Measurements from ENCODE around the gene CASP1.

CASP1 gene

GRCh38 chr11:105007463-105007862 is 27.5 kb downstream of the CASP1 start:
- no peaks in the 10 kb centered on the region for H3K36me3 ChIP-seq (ENCODE audit: control insufficient read depth, insufficient read depth, low read length)
- no peak overlapping the region for H3K4me3 ChIP-seq (ENCODE audit: low read depth, low read length)
- H3K27ac ChIP-seq (ENCODE audit: low read depth, low read length), result no peak overlapping the region
- no peak overlapping the region for H3K9ac ChIP-seq (ENCODE audit: low read length)
- no peaks in the 10 kb centered on the region for H3K4me1 ChIP-seq (ENCODE audit: control insufficient read depth, insufficient read depth, low read length)
- no peaks in the 10 kb centered on the region for H3K9me3 ChIP-seq (ENCODE audit: control insufficient read depth, insufficient read depth, low read depth, low read length)
- H3K27me3 ChIP-seq (ENCODE audit: control insufficient read depth, insufficient read depth, low read length), result no peaks in the 10 kb centered on the region

GRCh38 chr11:105005451-105005845 is 29.5 kb downstream of the CASP1 start:
- Histone ChIP-seq H3K36me3 (ENCODE audit: control insufficient read depth, insufficient read depth, low read length) (no peaks in the 10 kb centered on the region), H3K27me3 (ENCODE audit: control insufficient read depth, insufficient read depth, low read length) (no peaks in the 10 kb centered on the region), H3K9me3 (ENCODE audit: control insufficient read depth, insufficient read depth, low read depth, low read length) (no peaks in the 10 kb centered on the region), H3K27ac (ENCODE audit: low read depth, low read length) (no peak overlapping the region), H3K9ac (ENCODE audit: low read length) (no peak overlapping the region), H3K4me1 (ENCODE audit: control insufficient read depth, insufficient read depth, low read length) (no peaks in the 10 kb centered on the region), H3K4me3 (ENCODE audit: low read depth, low read length) (no peak overlapping the region)

DNA sequence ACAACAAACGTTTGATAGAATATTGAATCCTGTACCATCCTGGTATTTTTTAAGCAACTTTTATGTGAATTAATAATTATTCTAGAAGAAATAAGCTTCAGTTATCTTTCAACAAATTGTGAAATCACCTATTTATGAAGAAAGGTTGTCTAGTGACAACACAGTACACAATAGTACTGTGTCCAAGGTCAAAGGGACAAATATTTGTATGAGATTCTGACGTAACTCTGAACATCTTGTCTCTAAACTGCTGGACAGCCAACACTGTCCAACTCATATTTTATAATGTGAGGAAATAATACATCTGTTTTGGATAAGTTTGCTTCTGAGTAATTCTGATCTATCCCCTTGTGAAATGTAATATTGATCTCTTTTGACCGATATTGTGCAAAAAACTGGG is 30.9 kb downstream of the CASP1 start:
- H3K4me1 ChIP-seq (ENCODE audit: control insufficient read depth, insufficient read depth, low read length), result no peaks in the 10 kb centered on the region
- H3K9ac ChIP-seq (ENCODE audit: low read length), result no peak overlapping the region
- H3K27ac ChIP-seq (ENCODE audit: low read depth, low read length), result no peak overlapping the region
- no peaks in the 10 kb centered on the region for H3K36me3 ChIP-seq (ENCODE audit: control insufficient read depth, insufficient read depth, low read length)
- H3K27me3 ChIP-seq (ENCODE audit: control insufficient read depth, insufficient read depth, low read length), result no peaks in the 10 kb centered on the region
- H3K9me3 ChIP-seq (ENCODE audit: control insufficient read depth, insufficient read depth, low read depth, low read length), result no peaks in the 10 kb centered on the region
- H3K4me3 ChIP-seq (ENCODE audit: low read depth, low read length), result no peak overlapping the region

- H3K27me3 ChIP-seq (ENCODE audit: control insufficient read depth, insufficient read depth, low read length), result no peaks in the 10 kb centered on the region
Observed at GRCh38 chr11:105003151-105003550, 31.8 kb downstream of the CASP1 start.

GRCh38 chr11:105000797-105001196 is 34.1 kb downstream of the CASP1 start:
- no peaks in the 10 kb centered on the region for H3K9me3 ChIP-seq (ENCODE audit: control insufficient read depth, insufficient read depth, low read depth, low read length)
- H3K4me3 ChIP-seq (ENCODE audit: low read depth, low read length), result no peak overlapping the region
- H3K27ac ChIP-seq (ENCODE audit: low read depth, low read length), result no peak overlapping the region
- no peak overlapping the region for H3K9ac ChIP-seq (ENCODE audit: low read length)
- H3K36me3 ChIP-seq (ENCODE audit: control insufficient read depth, insufficient read depth, low read length), result no peaks in the 10 kb centered on the region
- H3K4me1 ChIP-seq (ENCODE audit: control insufficient read depth, insufficient read depth, low read length), result no peaks in the 10 kb centered on the region
- no peaks in the 10 kb centered on the region for H3K27me3 ChIP-seq (ENCODE audit: control insufficient read depth, insufficient read depth, low read length)

More at GRCh38 chr11:105003151-105003550, 31.8 kb downstream of the CASP1 start:
- H3K4me1 ChIP-seq (ENCODE audit: control insufficient read depth, insufficient read depth, low read length), result no peaks in the 10 kb centered on the region
- no peak overlapping the region for H3K9ac ChIP-seq (ENCODE audit: low read length)
- no peak overlapping the region for H3K4me3 ChIP-seq (ENCODE audit: low read depth, low read length)
- no peaks in the 10 kb centered on the region for H3K36me3 ChIP-seq (ENCODE audit: control insufficient read depth, insufficient read depth, low read length)
- H3K9me3 ChIP-seq (ENCODE audit: control insufficient read depth, insufficient read depth, low read depth, low read length), result no peaks in the 10 kb centered on the region
- no peak overlapping the region for H3K27ac ChIP-seq (ENCODE audit: low read depth, low read length)

- no peaks in the 10 kb centered on the region for H3K4me1 ChIP-seq (ENCODE audit: control insufficient read depth, insufficient read depth, low read length)
- H3K27ac ChIP-seq (ENCODE audit: low read depth, low read length), result no peak overlapping the region
- no peak overlapping the region for H3K4me3 ChIP-seq (ENCODE audit: low read depth, low read length)
- no peak overlapping the region for H3K9ac ChIP-seq (ENCODE audit: low read length)
- H3K9me3 ChIP-seq (ENCODE audit: control insufficient read depth, insufficient read depth, low read depth, low read length), result no peaks in the 10 kb centered on the region
- H3K36me3 ChIP-seq (ENCODE audit: control insufficient read depth, insufficient read depth, low read length), result no peaks in the 10 kb centered on the region
- no peaks in the 10 kb centered on the region for H3K27me3 ChIP-seq (ENCODE audit: control insufficient read depth, insufficient read depth, low read length)
Observed at GRCh38 chr11:105000167-105000566, 34.8 kb downstream of the CASP1 start.

- H3K4me1 ChIP-seq (ENCODE audit: control insufficient read depth, insufficient read depth, low read length), result no peaks in the 10 kb centered on the region
- H3K27me3 ChIP-seq (ENCODE audit: control insufficient read depth, insufficient read depth, low read length), result no peaks in the 10 kb centered on the region
- no peak overlapping the region for H3K27ac ChIP-seq (ENCODE audit: low read depth, low read length)
- H3K4me3 ChIP-seq (ENCODE audit: low read depth, low read length), result no peak overlapping the region
- H3K9ac ChIP-seq (ENCODE audit: low read length), result no peak overlapping the region
- no peaks in the 10 kb centered on the region for H3K9me3 ChIP-seq (ENCODE audit: control insufficient read depth, insufficient read depth, low read depth, low read length)
- no peaks in the 10 kb centered on the region for H3K36me3 ChIP-seq (ENCODE audit: control insufficient read depth, insufficient read depth, low read length)
Observed at GRCh38 chr11:104999721-105000120, 35.2 kb downstream of the CASP1 start.

DNA sequence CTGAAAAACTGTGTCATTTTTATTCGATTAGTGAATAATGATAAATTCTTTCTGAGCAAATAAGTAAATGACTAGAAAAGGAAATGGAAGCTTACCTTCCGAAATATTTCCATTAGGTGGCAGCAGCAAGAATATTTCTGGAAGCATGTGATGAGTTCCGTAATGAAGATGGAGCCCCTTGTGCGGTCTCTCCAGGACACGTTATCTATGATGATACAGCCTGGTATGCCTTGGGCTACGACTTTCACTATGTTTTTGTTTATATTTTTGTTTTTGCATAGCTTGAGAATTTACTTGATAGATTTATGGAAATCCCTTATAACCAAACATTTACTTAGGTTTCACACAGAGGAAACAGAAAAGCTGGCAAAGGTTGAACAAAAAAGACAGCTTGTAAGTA is 37.7 kb downstream of the CASP1 start:
- Histone ChIP-seq H3K4me1 (ENCODE audit: control insufficient read depth, insufficient read depth, low read length) (no peaks in the 10 kb centered on the region), H3K9ac (ENCODE audit: low read length) (no peak overlapping the region), H3K27me3 (ENCODE audit: control insufficient read depth, insufficient read depth, low read length) (no peaks in the 10 kb centered on the region), H3K36me3 (ENCODE audit: control insufficient read depth, insufficient read depth, low read length) (no peaks in the 10 kb centered on the region), H3K27ac (ENCODE audit: low read depth, low read length) (no peak overlapping the region), H3K9me3 (ENCODE audit: control insufficient read depth, insufficient read depth, low read depth, low read length) (no peaks in the 10 kb centered on the region), H3K4me3 (ENCODE audit: low read depth, low read length) (no peak overlapping the region)

- no peaks in the 10 kb centered on the region for H3K9me3 ChIP-seq (ENCODE audit: control insufficient read depth, insufficient read depth, low read depth, low read length)
- no peak overlapping the region for H3K9ac ChIP-seq (ENCODE audit: low read length)
- H3K4me1 ChIP-seq (ENCODE audit: control insufficient read depth, insufficient read depth, low read length), result no peaks in the 10 kb centered on the region
- no peaks in the 10 kb centered on the region for H3K36me3 ChIP-seq (ENCODE audit: control insufficient read depth, insufficient read depth, low read length)
- no peak overlapping the region for H3K27ac ChIP-seq (ENCODE audit: low read depth, low read length)
- no peak overlapping the region for H3K4me3 ChIP-seq (ENCODE audit: low read depth, low read length)
- H3K27me3 ChIP-seq (ENCODE audit: control insufficient read depth, insufficient read depth, low read length), result no peaks in the 10 kb centered on the region
Observed at GRCh38 chr11:104995001-104995408, 39.9 kb downstream of the CASP1 start.

DNA sequence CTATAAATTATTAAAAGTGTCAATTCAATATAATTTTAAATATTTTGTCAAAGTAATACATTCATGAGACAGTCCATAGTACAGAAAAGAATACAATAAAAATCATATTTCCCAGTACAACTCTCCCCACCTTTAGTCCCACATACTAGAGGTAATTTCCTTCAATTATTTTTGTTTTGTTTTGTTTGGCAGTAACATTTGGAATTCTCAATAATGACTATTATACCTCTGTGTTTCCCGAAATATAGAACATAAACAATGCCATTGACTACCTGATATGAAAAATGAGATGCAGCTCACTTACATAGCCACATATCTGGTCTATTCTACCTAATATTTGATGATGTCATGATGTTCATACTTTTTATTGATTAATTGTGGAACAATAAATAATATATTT is 42.2 kb downstream of the CASP1 start:
- no peak overlapping the region for H3K9ac ChIP-seq (ENCODE audit: low read length)
- no peaks in the 10 kb centered on the region for H3K27me3 ChIP-seq (ENCODE audit: control insufficient read depth, insufficient read depth, low read length)

GRCh38 chr11:104991994-104992393 is 43.0 kb downstream of the CASP1 start:
- no peaks in the 10 kb centered on the region for H3K36me3 ChIP-seq (ENCODE audit: control insufficient read depth, insufficient read depth, low read length)
- H3K9me3 ChIP-seq (ENCODE audit: control insufficient read depth, insufficient read depth, low read depth, low read length), result no peaks in the 10 kb centered on the region; the same call in 1 of the 2 replicates
- H3K27ac ChIP-seq (ENCODE audit: low read depth, low read length), result no peak overlapping the region
- no peak overlapping the region for H3K4me3 ChIP-seq (ENCODE audit: low read depth, low read length)
- no peaks in the 10 kb centered on the region for H3K27me3 ChIP-seq (ENCODE audit: control insufficient read depth, insufficient read depth, low read length)
- no peaks in the 10 kb centered on the region for H3K4me1 ChIP-seq (ENCODE audit: control insufficient read depth, insufficient read depth, low read length)
- no peak overlapping the region for H3K9ac ChIP-seq (ENCODE audit: low read length)

More for the DNA sequence above, 42.2 kb downstream of the CASP1 start:
- Histone ChIP-seq H3K9me3 (ENCODE audit: control insufficient read depth, insufficient read depth, low read depth, low read length) (no peaks in the 10 kb centered on the region; the same call in 1 of the 2 replicates), H3K4me1 (ENCODE audit: control insufficient read depth, insufficient read depth, low read length) (no peaks in the 10 kb centered on the region), H3K36me3 (ENCODE audit: control insufficient read depth, insufficient read depth, low read length) (no peaks in the 10 kb centered on the region), H3K27ac (ENCODE audit: low read depth, low read length) (no peak overlapping the region), H3K4me3 (ENCODE audit: low read depth, low read length) (no peak overlapping the region)

DNA sequence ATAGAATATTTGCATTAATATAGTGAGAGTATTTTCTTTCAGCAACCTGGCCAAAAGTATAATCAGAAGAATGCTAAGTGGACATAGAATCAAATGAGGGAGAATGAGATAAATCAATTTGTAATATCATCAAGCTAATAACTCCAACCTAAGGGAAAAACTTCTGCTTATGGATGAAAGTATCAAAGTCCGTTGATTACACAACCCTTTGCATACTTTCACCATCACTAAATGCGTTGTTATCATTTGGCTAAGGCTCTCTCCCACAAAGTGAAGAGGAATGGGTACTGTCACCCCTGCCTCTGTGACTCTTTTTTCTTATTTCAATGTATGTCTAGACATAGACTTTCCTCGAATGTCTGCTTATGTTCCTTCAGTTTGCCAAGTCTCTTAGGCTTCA is 50.1 kb downstream of the CASP1 start:
- no peaks in the 10 kb centered on the region for H3K27me3 ChIP-seq (ENCODE audit: control insufficient read depth, insufficient read depth, low read length)
- no peaks in the 10 kb centered on the region for H3K36me3 ChIP-seq (ENCODE audit: control insufficient read depth, insufficient read depth, low read length)
- no peaks in the 10 kb centered on the region for H3K4me1 ChIP-seq (ENCODE audit: control insufficient read depth, insufficient read depth, low read length)
- no peak overlapping the region for H3K27ac ChIP-seq (ENCODE audit: low read depth, low read length)
- no peak overlapping the region for H3K9ac ChIP-seq (ENCODE audit: low read length)
- H3K9me3 ChIP-seq (ENCODE audit: control insufficient read depth, insufficient read depth, low read depth, low read length), result no peaks in the 10 kb centered on the region; the same call in 1 of the 2 replicates
- H3K4me3 ChIP-seq (ENCODE audit: low read depth, low read length), result no peak overlapping the region

Measured in HUES6 (cell line).